Measurements from ENCODE around the gene CLEC4E. TPM values are rescaled to one million over a fixed set of nuclear protein-coding genes. Genes with fewer than 3 reads are reported as not detected.

Gene CLEC4E
- total RNA-seq, 1 experiment from 2014 or later, result not detected

- H3K27me3 Mint-ChIP-seq (ENCODE audit: insufficient read depth, unreplicated experiment), result peaks cover 13% of the 10 kb centered on the region
- ChIA-PET CTCF (interaction anchor here (0.6 to 1.6 kb wide), 4 partner anchors 63 to 777 kb away, joined by 3 to 8 read pairs (median 6); no protein-coding TSS in a partner anchor), POLR2A (no interaction called here)
- DNase-seq, result no peak
- BruUV-seq (replicated peaks), result no TSS peak
- intact Hi-C loops (cut with micrococcal nuclease; ENCODE audit: unreplicated experiment), result loop anchor here (1.0 kb wide), 1 partner anchor 45 kb away; no protein-coding TSS in a partner anchor
- no peak for TF ChIP-seq CTCF (IDR thresholded peaks at IDR 0.05; ENCODE audit: insufficient read depth in 1 of 2, low read depth in 1 of 2, low read length in 1 of 2, severe bottlenecking in 1 of 2, unreplicated experiment in 1 of 2)
- Histone ChIP-seq H3K36me3 (ENCODE audit: control insufficient read depth, insufficient read depth, low read length) (no peaks in the 10 kb centered on the region), H3K4me1 (no peaks in the 10 kb centered on the region), H3K27me3 (replicated peaks; ENCODE audit: control insufficient read depth, insufficient read depth, low read length) (no peaks in the 10 kb centered on the region), H3K9me3 (no peaks in the 10 kb centered on the region), H3K4me3 (ENCODE audit: low read depth, low read length) (no peak overlapping the region)
- no peak overlapping the region for H3K4me3 Mint-ChIP-seq (ENCODE audit: unreplicated experiment)
- no peaks in the 10 kb centered on the region for H3K9me3 Mint-ChIP-seq (ENCODE audit: unreplicated experiment)
- H3K27ac Mint-ChIP-seq (ENCODE audit: unreplicated experiment), result no peak overlapping the region
- H3K36me3 Mint-ChIP-seq (ENCODE audit: insufficient read depth, unreplicated experiment), result no peaks in the 10 kb centered on the region
- H3K4me1 Mint-ChIP-seq (ENCODE audit: low read depth, unreplicated experiment), result no peaks in the 10 kb centered on the region
These were observed 5.9 kb upstream of the CLEC4E start for GRCh38 chr12:8546591-8546990.

- Histone ChIP-seq H3K9me3 (no peaks in the 10 kb centered on the region), H3K4me3 (ENCODE audit: low read depth, low read length) (no peak overlapping the region), H3K4me1 (no peaks in the 10 kb centered on the region), H3K27me3 (replicated peaks; ENCODE audit: control insufficient read depth, insufficient read depth, low read length) (no peaks in the 10 kb centered on the region), H3K36me3 (ENCODE audit: control insufficient read depth, insufficient read depth, low read length) (no peaks in the 10 kb centered on the region)
- Mint-ChIP-seq H3K4me1 (ENCODE audit: low read depth, unreplicated experiment) (no peaks in the 10 kb centered on the region), H3K4me3 (ENCODE audit: unreplicated experiment) (no peak overlapping the region), H3K36me3 (ENCODE audit: insufficient read depth, unreplicated experiment) (no peaks in the 10 kb centered on the region), H3K27me3 (ENCODE audit: insufficient read depth, unreplicated experiment) (peaks cover 28% of the 10 kb centered on the region), H3K27ac (ENCODE audit: unreplicated experiment) (no peak overlapping the region), H3K9me3 (ENCODE audit: unreplicated experiment) (no peaks in the 10 kb centered on the region)
- ChIA-PET CTCF (interaction anchor here (0.5 to 1.9 kb wide), 30 partner anchors 8 to 505 kb away, joined by 3 to 111 read pairs (median 4); partner anchors contain the start of gene AICDA), POLR2A (interaction anchor here (0.6 kb wide), 1 partner anchor 1091 kb away, joined by 3 read pairs; no protein-coding TSS in a partner anchor)
- intact Hi-C loops (cut with micrococcal nuclease; ENCODE audit: unreplicated experiment), result loop anchor here (1.0 to 5.0 kb wide), 2 partner anchors 65 to 493 kb away; no protein-coding TSS in a partner anchor
- BruUV-seq (replicated peaks), result no TSS peak
- TF ChIP-seq CTCF (IDR thresholded peaks at IDR 0.05; ENCODE audit: insufficient read depth in 1 of 2, low read depth in 1 of 2, low read length in 1 of 2, severe bottlenecking in 1 of 2, unreplicated experiment in 1 of 2), result peak; percentile 94 to 98
- peak; percentile 72 to 84 for DNase-seq
These were observed 3.6 kb upstream of the CLEC4E start for GRCh38 chr12:8544295-8544694.

GRCh38 chr12:8541562-8541961, 857 bp upstream of the CLEC4E start:
- no peaks in the 10 kb centered on the region for H3K9me3 ChIP-seq
- Mint-ChIP-seq H3K9me3 (ENCODE audit: unreplicated experiment) (peaks cover 9% of the 10 kb centered on the region), H3K27ac (ENCODE audit: unreplicated experiment) (no peak overlapping the region), H3K36me3 (ENCODE audit: insufficient read depth, unreplicated experiment) (no peaks in the 10 kb centered on the region), H3K4me1 (ENCODE audit: low read depth, unreplicated experiment) (no peaks in the 10 kb centered on the region), H3K4me3 (ENCODE audit: unreplicated experiment) (no peak overlapping the region), H3K27me3 (ENCODE audit: insufficient read depth, unreplicated experiment) (peaks cover 30% of the 10 kb centered on the region)
- H3K27me3 ChIP-seq (replicated peaks; ENCODE audit: control insufficient read depth, insufficient read depth, low read length), result no peaks in the 10 kb centered on the region
- H3K36me3 ChIP-seq (ENCODE audit: control insufficient read depth, insufficient read depth, low read length), result no peaks in the 10 kb centered on the region
- no peak for DNase-seq
- ChIA-PET CTCF (interaction anchor here (2.4 kb wide), 1 partner anchor 68 kb away, joined by 10 read pairs; no protein-coding TSS in a partner anchor), POLR2A (no interaction called here)
- H3K4me1 ChIP-seq, result no peaks in the 10 kb centered on the region
- TF ChIP-seq CTCF (IDR thresholded peaks at IDR 0.05; ENCODE audit: insufficient read depth in 1 of 2, low read depth in 1 of 2, low read length in 1 of 2, severe bottlenecking in 1 of 2, unreplicated experiment in 1 of 2), result no peak
- H3K4me3 ChIP-seq (ENCODE audit: low read depth, low read length), result no peak overlapping the region
- intact Hi-C loops (cut with micrococcal nuclease; ENCODE audit: unreplicated experiment), result loop anchor here (5.0 kb wide), 1 partner anchor 496 kb away; no protein-coding TSS in a partner anchor
- BruUV-seq (replicated peaks), result no TSS peak
